GM12878 (cell line): ENCODE data around the gene TMC6. TPM values are rescaled to one million over a fixed set of nuclear protein-coding genes. Genes with fewer than 3 reads are reported as not detected.
A peak's percentile ranks its signal among the peaks of the same experiment; 100 is the strongest.

Experiments used
- ASH2L ChIP-seq: fragments of 300-600, 200-600 bp; sonication (generic); IDR thresholded peaks from 2 replicates; pipeline ENCODE4 v1.6.1; 2017; ENCODE audit warnings: low read depth, mild to moderate bottlenecking, borderline replicate concordance
- CEBPZ ChIP-seq: fragments of 150-350 bp; IDR thresholded peaks from 2 replicates; pipeline ENCODE4 v1.6.1; 2016; ENCODE audit warnings: low read depth, low read length
- E2F4 ChIP-seq: IDR thresholded peaks from 2 replicates; pipeline ENCODE4 v1.6.1; 2012; ENCODE audit warnings: low read depth, low read length, improper control_type of control experiment
- FOXK2 ChIP-seq: fragments of 450-650 bp; IDR thresholded peaks from 2 replicates; pipeline ENCODE4 v1.6.1; 2017; ENCODE audit warnings: mild to moderate bottlenecking, moderate library complexity
- HCFC1 ChIP-seq: fragments of 150-350 bp; IDR thresholded peaks from 2 replicates; pipeline ENCODE4 v1.6.1; 2014; ENCODE audit warnings: low read length
- HDAC2 ChIP-seq: fragments of 200-600 bp; sonication (generic); IDR thresholded peaks from 2 replicates; pipeline ENCODE4 v1.6.1; 2017
- HSF1 ChIP-seq: fragments of 150-350 bp; IDR thresholded peaks from 2 replicates; pipeline ENCODE4 v1.6.1; 2014; ENCODE audit warnings: mild to moderate bottlenecking, low read depth, low read length
- IKZF1 ChIP-seq: fragments of 450-650 bp; conservative IDR thresholded peaks from 2 replicates; pipeline ENCODE4 v1.6.1; 2017; ENCODE audit warnings: antibody characterized with exemption, mild to moderate bottlenecking
- IKZF2 ChIP-seq, 2 experiments: fragments of 450-650 bp; IDR thresholded peaks; 2 replicates each; pipeline ENCODE4 v1.6.1; 2017; ENCODE audit warnings: mild to moderate bottlenecking in 2 of 2, moderate library complexity in 2 of 2
- IRF3 ChIP-seq: fragments of 450-650 bp; IDR thresholded peaks from 2 replicates; pipeline ENCODE4 v1.6.1; 2014; ENCODE audit warnings: mild to moderate bottlenecking
- MLLT1 ChIP-seq: fragments of 450-650 bp; IDR thresholded peaks from 2 replicates; pipeline ENCODE4 v1.6.1; 2016; ENCODE audit warnings: mild to moderate bottlenecking
- MTA3 ChIP-seq: IDR thresholded peaks from 2 replicates; pipeline ENCODE4 v1.6.1; 2012; ENCODE audit warnings: low read length, inconsistent platforms, borderline replicate concordance
- NR2F1 ChIP-seq: fragments of 450-650 bp; conservative IDR thresholded peaks from 2 replicates; pipeline ENCODE4 v1.6.1; 2017; ENCODE audit warnings: mild to moderate bottlenecking
- PML ChIP-seq: IDR thresholded peaks from 2 replicates; pipeline ENCODE4 v1.6.1; 2012; ENCODE audit warnings: low read length, inconsistent platforms
- RELB ChIP-seq: fragments of 450-650 bp; IDR thresholded peaks from 2 replicates; pipeline ENCODE4 v1.6.1; 2017; ENCODE audit warnings: low read depth, mild to moderate bottlenecking, moderate library complexity
- SP1 ChIP-seq: IDR thresholded peaks from one replicate; pipeline ENCODE4 v1.6.1; 2011; ENCODE audit warnings: low read depth, low read length
- SPI1 ChIP-seq: IDR thresholded peaks from 2 replicates; pipeline ENCODE4 v1.6.1; 2011; ENCODE audit warnings: low read depth, mild to moderate bottlenecking, low read length, moderate library complexity, borderline replicate concordance; ENCODE audit not compliant: insufficient read depth
- SREBF1 ChIP-seq: IDR thresholded peaks from 2 replicates; pipeline ENCODE4 v1.6.1; 2012; ENCODE audit warnings: mild to moderate bottlenecking, low read length
- SRF ChIP-seq, 2 experiments: IDR thresholded peaks; 2 replicates each; pipeline ENCODE4 v1.6.1; 2011; ENCODE audit warnings: low read depth in 2 of 2, low read length in 2 of 2, mild to moderate bottlenecking in 1 of 2, moderate library complexity in 1 of 2
- TCF3 ChIP-seq: IDR thresholded peaks from 2 replicates; pipeline ENCODE4 v1.6.1; 2012; ENCODE audit warnings: low read depth, mild to moderate bottlenecking, low read length, borderline replicate concordance; ENCODE audit not compliant: insufficient read depth
- ZNF217 ChIP-seq: fragments of 450-650 bp; IDR thresholded peaks from 2 replicates; pipeline ENCODE4 v1.6.1; 2017; ENCODE audit warnings: antibody characterized with exemption, mild to moderate bottlenecking
- ZSCAN29 ChIP-seq: fragments of 450-650 bp; IDR thresholded peaks from 2 replicates; pipeline ENCODE4 v1.6.1; 2017; ENCODE audit warnings: mild to moderate bottlenecking, moderate library complexity
- polyA plus RNA-seq, 11 experiments: library from polyadenylated mRNA; depleted of rRNA in 4 of 11; unstranded in 6 of 11; stranded (reverse) in 5 of 11; fragments of >200 nt; fragmentation: Nextera tagmentation in 4 of 11; fragmentation: Illumina TruSeq in 1 of 11; extraction: Ambion mirVana in 4 of 11; extraction: Trizol in 1 of 11; gene quantifications; 1 replicate in 1 of 11; 2 replicates in 10 of 11; pipeline versions ENCODE4 v1.2.1 to v1.2.3, GENCODE V29; 2011 to 2016; ENCODE audit warnings: inconsistent platforms in 2 of 11, missing spikeins in 2 of 11, low read depth in 1 of 11
- total RNA-seq, 4 experiments: library from RNA; depleted of rRNA in 3 of 4; stranded (reverse); fragments of >200 nt in 3 of 4; fragmentation: Illumina TruSeq in 1 of 4; extraction: Trizol in 1 of 4; gene quantifications; 2 replicates each; pipeline versions ENCODE4 v1.2.1 to v1.2.3, GENCODE V29; 2013 to 2021

Gene TMC6
- total and polyA plus RNA-seq, 10 of the 15 experiments (the other 5 are each of a cell fraction or from before 2014, with no cell fraction given), result 1.9 to 232 (median 60.6) TPM

GRCh38 chr17:78132084-78132676 lies 3.6 kb upstream of the TMC6 start (continued):
- no peak for TF ChIP-seq IRF3
- TF ChIP-seq HDAC2, result no peak
- TF ChIP-seq RELB, result peak; percentile 40; the same call in 1 of the 2 replicates
- 0 out of 4 replicates have a peak, but pooled peaks of 1 of the 2 experiments have one; percentile 1 for TF ChIP-seq SRF (IDR thresholded peaks at IDR 0.05; ENCODE audit: low read depth in 2 of 2, low read length in 2 of 2)
- TF ChIP-seq IKZF2 (IDR thresholded peaks at IDR 0.05), result peak; percentile 59 to 81; a peak in 2 of 4 replicates
- TF ChIP-seq ZNF217, result no peak
- peak; percentile 67; the same call in 1 of the 2 replicates for TF ChIP-seq NR2F1
- TF ChIP-seq CEBPZ, result no peak
- TF ChIP-seq SP1, result no peak
- TF ChIP-seq FOXK2, result no peak
- TF ChIP-seq PML, result no peak
- TF ChIP-seq IKZF1, result peak; percentile 67
- TF ChIP-seq HSF1, result no peak
- TF ChIP-seq ASH2L, result no peak
- no peak for TF ChIP-seq HCFC1
- TF ChIP-seq SREBF1, result no peak
- TF ChIP-seq MLLT1, result no peak
- no peak for TF ChIP-seq E2F4
- TF ChIP-seq SPI1, result peak; percentile 57
- 0 out of 2 replicates have a peak, but pooled peaks have one; percentile 7 for TF ChIP-seq TCF3
- no peak for TF ChIP-seq MTA3
- TF ChIP-seq ZSCAN29, result no peak
